ENCODE measurements around the gene VAV2.

- TF ChIP-seq CTCF (conservative IDR thresholded peaks at IDR 0.05) (no peak), ZFX (IDR thresholded peaks at IDR 0.05) (no peak)
These were observed 2.3 kb downstream of the VAV2 start for GRCh38 chr9:133989625-133990365.

Data from C4-2B (cell line).